HG02884 (cell line): ENCODE results near the gene TPI1.

Source experiments
- ATAC-seq: cut with Tn5 transposase; IDR thresholded peaks from one replicate; pipeline ENCODE4 v1.9.1; 2021; ENCODE audit warnings: mild to moderate bottlenecking, moderate library complexity; ENCODE audit not compliant: unreplicated experiment

TPI1 gene

GRCh38 chr12:6828781-6829535, 38.4 kb upstream of the TPI1 start:
- no peak for ATAC-seq

DNA sequence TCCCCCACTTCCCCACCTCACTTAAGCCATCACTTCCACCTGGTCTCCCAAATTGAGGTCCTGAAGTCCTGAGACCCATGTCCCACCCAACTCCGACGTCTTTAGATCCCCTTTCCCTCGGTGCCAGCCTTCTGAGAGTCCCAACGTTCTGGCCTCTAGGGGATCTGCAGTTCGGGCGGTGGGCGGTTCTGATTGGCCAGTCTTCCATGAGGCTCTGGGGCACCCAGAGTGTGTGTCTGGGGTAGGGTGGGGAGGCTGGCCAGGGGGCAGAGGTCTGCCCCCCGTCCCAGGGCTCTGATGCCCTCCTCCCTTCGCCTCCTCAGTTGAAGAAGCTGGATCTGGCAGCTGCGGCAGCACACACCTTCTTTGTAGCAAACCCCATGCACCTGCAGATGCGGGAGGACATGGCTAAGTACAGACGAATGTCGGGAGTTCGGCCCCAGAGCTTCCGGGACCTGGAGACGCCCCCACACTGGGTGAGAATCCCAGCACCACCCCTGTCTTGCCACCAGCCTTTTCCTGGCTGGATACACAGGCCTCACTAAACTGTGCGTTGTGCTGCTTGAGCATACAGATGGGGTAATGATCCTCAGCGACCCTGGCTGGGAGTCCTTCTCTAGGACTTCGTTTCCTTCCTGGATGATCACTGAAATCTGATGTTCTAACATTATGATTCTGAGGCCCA, 37.7 kb upstream of the TPI1 start:
- ATAC-seq = no peak

DNA sequence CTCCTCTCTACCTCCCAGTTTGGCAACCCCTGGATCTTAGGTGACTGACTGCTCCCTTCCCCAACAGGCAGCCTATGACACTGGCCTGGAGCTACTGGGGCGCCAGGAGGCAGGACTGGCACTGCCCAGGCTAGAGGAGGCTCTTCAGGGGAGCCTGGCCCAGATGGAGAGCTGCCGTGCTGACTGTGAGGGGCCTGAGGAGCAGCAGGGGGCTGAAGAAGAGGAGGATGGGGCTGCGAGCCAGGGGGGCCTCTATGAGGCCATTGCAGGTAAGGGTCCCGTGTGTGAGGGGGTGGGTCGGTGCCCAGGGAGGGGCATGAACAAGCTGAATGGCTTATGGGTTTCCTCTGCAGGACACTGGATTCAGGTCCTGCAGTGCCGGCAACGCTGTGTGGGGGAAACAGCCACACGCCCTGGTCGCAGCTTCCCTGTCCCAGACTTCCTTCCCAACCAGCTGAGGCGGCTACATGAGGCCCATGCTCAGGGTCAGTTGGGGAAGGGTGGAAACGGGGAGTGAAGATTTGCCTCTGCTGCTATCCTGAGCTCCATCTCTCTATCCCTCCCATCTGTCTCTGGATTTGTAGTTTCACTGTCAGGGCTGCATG, 36.9 kb upstream of the TPI1 start:
- ATAC-seq = no peak

DNA sequence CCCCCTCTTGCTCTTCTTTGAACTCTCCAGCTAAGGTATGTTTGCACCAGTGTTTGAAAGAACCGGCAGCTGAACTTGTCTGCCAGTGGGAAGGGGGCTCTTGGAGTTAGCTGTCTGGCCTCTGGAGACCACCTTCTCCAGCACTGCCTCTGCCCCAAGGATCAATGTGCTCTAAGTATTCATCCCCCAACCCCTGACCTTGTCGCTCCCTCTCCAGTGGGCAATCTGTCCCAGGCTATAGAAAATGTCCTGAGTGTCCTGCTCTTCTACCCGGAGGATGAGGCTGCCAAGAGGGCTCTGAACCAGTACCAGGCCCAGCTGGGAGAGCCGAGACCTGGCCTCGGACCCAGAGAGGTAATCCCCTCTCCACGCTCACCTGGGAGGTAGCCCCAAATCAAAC, 36.3 kb upstream of the TPI1 start:
- ATAC-seq = no peak

- no peak for ATAC-seq
Measured at GRCh38 chr12:6831450-6831995, 35.8 kb upstream of the TPI1 start.

GRCh38 chr12:6832125-6832524, 35.2 kb upstream of the TPI1 start:
- ATAC-seq = no peak

DNA sequence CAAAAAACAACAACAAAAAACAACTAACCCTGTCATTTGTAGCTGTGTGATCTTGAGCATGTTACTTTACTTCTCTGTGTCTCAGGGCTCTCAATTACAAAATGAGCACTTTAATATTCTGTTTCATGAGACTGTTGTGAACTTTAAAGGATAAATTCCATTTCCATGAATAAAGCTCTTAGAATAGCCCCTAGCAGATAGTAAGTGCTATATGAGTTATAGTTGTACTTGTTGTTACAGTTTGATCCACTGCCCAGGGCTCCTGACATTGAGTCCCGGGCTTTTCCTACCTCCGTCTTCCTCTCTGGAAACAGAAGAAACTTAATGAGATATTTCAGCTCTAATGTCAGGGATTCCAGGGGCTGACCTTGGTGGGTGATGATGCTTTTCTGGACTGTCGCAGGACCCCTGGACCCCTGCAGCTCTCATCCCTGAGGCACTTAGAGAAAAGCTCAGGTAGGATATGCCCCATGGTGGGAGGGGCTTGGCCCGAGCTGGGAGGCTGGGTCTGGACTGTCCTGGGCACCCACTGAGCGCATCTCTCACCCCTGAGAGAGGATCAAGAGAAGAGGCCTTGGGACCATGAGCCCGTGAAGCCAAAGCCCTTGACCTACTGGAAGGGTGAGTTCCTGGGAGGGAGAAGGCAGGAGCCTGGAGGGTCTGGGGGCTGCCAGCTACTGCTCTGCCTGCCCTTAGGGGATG, 34.0 kb upstream of the TPI1 start:
- ATAC-seq = no peak

- no peak for ATAC-seq
Measured at GRCh38 chr12:6834254-6834653, 33.1 kb upstream of the TPI1 start.

DNA sequence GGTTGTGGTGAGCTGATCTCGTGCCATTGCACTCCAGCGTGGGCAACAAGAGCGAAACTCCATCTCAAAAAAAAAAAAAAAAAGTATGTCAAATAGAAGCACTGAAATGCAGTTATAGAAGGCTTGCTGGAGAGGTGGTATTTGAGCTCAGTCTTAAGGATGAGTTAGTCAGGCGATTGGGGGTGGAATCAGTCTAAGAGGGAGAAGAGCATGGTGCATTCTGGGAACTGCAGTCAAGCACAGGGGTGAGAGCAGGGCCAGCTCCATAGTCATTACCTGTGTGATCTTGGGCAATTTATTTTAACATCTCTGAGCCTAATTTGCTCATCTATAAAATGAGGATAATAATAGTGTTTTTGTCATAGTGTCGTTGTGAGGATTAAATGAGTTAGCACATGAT, 32.5 kb upstream of the TPI1 start:
- ATAC-seq = no peak

DNA sequence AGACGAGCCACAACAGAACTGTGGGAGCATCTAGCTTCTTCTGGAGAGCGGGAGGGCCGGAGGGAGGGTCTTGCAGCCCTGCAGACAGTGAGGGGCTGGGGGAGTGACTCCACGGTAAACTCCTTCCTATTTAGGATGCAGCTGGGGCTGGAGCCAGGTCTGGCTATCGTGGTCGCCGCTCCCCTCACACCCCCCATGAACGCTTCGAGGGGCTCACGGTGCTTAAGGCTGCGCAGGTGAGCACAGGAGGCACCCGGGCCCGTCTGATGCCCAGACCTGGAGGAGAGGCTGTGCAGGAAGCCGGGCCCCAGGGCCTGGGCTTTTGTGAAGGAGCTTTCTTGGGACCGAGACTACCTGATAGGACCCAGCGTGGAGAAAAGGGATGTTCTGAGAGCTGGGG, 30.5 kb upstream of the TPI1 start:
- ATAC-seq = no peak

- ATAC-seq = no peak
Measured at GRCh38 chr12:6837370-6838060, 29.8 kb upstream of the TPI1 start.

DNA sequence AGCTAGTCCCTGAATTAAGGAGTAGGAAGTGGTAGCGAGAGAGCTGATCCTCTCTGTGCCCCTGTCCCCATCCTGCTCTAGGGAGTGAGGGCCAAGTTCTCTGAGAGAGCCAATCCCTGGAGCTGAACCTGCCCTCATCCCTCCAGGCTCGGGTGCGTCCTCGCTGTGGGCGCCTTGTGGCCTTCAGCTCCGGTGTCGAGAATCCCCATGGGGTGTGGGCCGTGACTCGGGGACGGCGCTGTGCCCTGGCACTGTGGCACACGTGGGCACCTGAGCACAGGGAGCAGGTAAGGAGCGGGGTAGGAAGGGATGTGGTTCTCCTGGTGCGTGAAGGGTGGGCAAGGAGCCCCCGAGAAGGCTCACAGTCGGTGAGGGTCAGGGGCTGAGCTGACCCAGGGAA, 28.5 kb upstream of the TPI1 start:
- no peak for ATAC-seq

DNA sequence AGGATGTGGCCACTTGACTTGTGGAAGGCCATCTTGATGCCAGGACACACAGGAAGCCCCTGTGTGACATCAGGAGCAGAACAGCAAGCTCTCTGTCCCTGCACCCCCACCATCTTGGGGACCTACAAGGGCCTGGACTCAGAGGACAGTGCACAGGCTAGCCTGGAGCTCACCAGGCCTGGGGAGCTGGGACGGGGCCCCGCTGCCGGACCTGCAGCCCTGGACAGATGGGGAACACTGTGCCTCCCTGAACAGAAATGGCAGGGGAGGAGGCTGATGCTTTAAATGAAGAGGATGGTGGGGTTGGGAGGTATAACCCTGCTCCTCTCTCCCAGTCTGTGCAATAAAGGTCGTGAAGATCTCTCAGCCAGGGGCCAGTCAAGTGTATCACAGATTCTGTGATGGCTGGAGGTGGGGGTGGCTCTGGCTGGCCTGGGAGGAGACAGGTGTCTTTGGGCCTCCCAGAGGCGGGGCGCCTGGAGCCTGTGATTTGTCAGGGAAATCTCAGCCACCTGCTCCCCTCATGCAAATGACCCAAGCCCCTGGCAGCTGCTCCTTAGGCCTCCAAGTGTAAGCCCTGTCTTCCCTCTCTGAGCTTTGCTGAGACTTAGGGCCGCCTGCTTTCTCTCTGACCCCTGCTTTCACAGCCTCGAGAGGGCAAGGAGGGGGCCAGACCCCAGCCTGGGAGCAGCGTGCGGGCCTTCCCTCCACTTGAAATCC, 27.7 kb upstream of the TPI1 start:
- ATAC-seq = no peak

- no peak for ATAC-seq
Measured at GRCh38 chr12:6840330-6840729, 27.0 kb upstream of the TPI1 start.

- ATAC-seq = no peak
Measured at GRCh38 chr12:6840761-6841515, 26.4 kb upstream of the TPI1 start, which contains the start of gene GNB3. Gene GNB3 (plus strand): TSS chr12:6840925. CDS start chr12:6841288, 363 bp downstream.

- ATAC-seq = no peak
Measured at GRCh38 chr12:6842075-6842474, 25.3 kb upstream of the TPI1 start.

GRCh38 chr12:6843118-6843902, 24.0 kb upstream of the TPI1 start:
- ATAC-seq = no peak

DNA sequence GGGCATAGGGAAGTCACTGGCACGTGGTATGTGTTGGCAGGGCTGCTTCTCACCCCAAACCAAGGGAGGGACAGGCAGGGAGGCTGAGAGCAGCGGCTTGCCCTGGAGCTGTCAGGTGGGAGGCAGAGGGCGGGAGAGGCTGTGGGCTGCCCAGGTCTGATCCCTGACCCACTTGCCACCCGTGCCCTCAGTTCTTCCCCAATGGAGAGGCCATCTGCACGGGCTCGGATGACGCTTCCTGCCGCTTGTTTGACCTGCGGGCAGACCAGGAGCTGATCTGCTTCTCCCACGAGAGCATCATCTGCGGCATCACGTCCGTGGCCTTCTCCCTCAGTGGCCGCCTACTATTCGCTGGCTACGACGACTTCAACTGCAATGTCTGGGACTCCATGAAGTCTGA, 21.9 kb upstream of the TPI1 start:
- no peak for ATAC-seq
